GM23338 (cell line): ENCODE measurements around the gene APOL5.

Source experiments
- CREB1 ChIP-seq: fragments of 250-450 bp; sonication (Bioruptor Pico); IDR thresholded peaks from 2 replicates; pipeline ENCODE4 v1.5.0; 2020; ENCODE audit warnings: low read depth, mild to moderate bottlenecking, moderate library complexity
- CTCF ChIP-seq, 2 experiments: fragments of 200-600 bp in 1 of 2; sonication (generic) in 1 of 2; conservative IDR thresholded peaks; 2 replicates each; pipeline versions ENCODE4 v1.5.1 to v1.6.1; 2016 to 2017; ENCODE audit warnings: antibody characterized with exemption in 2 of 2, low read depth in 2 of 2, mild to moderate bottlenecking in 2 of 2, moderate library complexity in 1 of 2
- ETS1 ChIP-seq: IDR thresholded peaks from 2 replicates; pipeline ENCODE4 v1.6.1; 2016; ENCODE audit warnings: antibody characterized with exemption
- EZH2 ChIP-seq: fragments of 200-600 bp; sonication (generic); IDR thresholded peaks from one replicate; pipeline ENCODE4 v1.8.0; 2017; ENCODE audit warnings: antibody characterized with exemption, mild to moderate bottlenecking, low read depth; ENCODE audit not compliant: unreplicated experiment
- EZH2phosphoT487 ChIP-seq: fragments of 200-600 bp; sonication (generic); IDR thresholded peaks from one replicate; pipeline ENCODE4 v1.8.1; 2018; ENCODE audit warnings: antibody characterized with exemption; ENCODE audit not compliant: unreplicated experiment
- JUNB ChIP-seq: IDR thresholded peaks from one replicate; pipeline ENCODE4 v1.6.1; 2016; ENCODE audit warnings: antibody characterized with exemption; ENCODE audit not compliant: unreplicated experiment
- REST ChIP-seq: IDR thresholded peaks from one replicate; pipeline ENCODE4 v1.6.1; 2018; ENCODE audit warnings: antibody characterized with exemption; ENCODE audit not compliant: unreplicated experiment
- ZNF462 ChIP-seq: fragments of 250-450 bp; sonication (Bioruptor Pico); IDR thresholded peaks from 2 replicates; pipeline ENCODE4 v1.5.0; 2020; ENCODE audit warnings: mild to moderate bottlenecking, moderate library complexity

GRCh38 chr22:35733036-35733435 lies 15.4 kb downstream of the APOL5 start:
- TF ChIP-seq CTCF (conservative IDR thresholded peaks at IDR 0.05; ENCODE audit: low read depth in 2 of 2) = no peak
- no peak for TF ChIP-seq REST
- TF ChIP-seq EZH2 = no peak
- TF ChIP-seq ZNF462 = no peak
- TF ChIP-seq CREB1 (CRISPR knock-in tag) = no peak
- no peak for TF ChIP-seq EZH2phosphoT487
- TF ChIP-seq JUNB = no peak
- no peak for TF ChIP-seq ETS1
